A549 treated with DMSO at 1 μM for 4 hours (cell line): ENCODE measurements around the gene SYDE1. TPM values are rescaled to one million over a fixed set of nuclear protein-coding genes. Genes with fewer than 3 reads are reported as not detected.

ENCODE experiments used
- total RNA-seq: library from RNA; stranded (reverse); fragments of 200-300 nt; extraction: Qiagen RNA extraction; gene quantifications from 5 replicates; pipeline ENCODE4 v1.2.3, GENCODE V29; 2022; ENCODE audit warnings: low read depth

The SYDE1 gene
- 13.7 to 16.3 TPM (median 14.5 TPM) in 5 replicates for total RNA-seq

GRCh38 chr19:15107061-15108010 is at the start of gene SYDE1:
Gene SYDE1 (plus strand): TSS chr19:15107401. CDS start chr19:15107434, 33 bp downstream.

GRCh38 chr19:15081911-15082310 is 25.3 kb upstream of the SYDE1 start, which contains the start of gene OR1I1:
Gene OR1I1 (plus strand): TSS chr19:15082211. CDS start chr19:15087066, 4,855 bp downstream.

Other genes with a start within 250 kb of the SYDE1 start
- not detected in 5 replicates for gene OR7A17, start 221.3 kb upstream of the SYDE1 start, total RNA-seq
- not detected in 5 replicates for gene OR7C2, start 165.9 kb upstream of the SYDE1 start, total RNA-seq
- gene SLC1A6, start 127.5 kb upstream of the SYDE1 start, total RNA-seq = not detected in 5 replicates
- gene CASP14, start 57.9 kb upstream of the SYDE1 start, total RNA-seq = not detected in 5 replicates
- gene OR1I1, start 25.2 kb upstream of the SYDE1 start, total RNA-seq = not detected in 5 replicates
- gene NOTCH3, start 93.6 kb downstream of the SYDE1 start, total RNA-seq = 7.9 to 10.2 TPM (median 9.9 TPM) in 5 replicates
- gene EPHX3, start 125.0 kb downstream of the SYDE1 start, total RNA-seq = 0.05 to 0.10 TPM in 2 of 5 replicates, not detected in the others
- 24.2 to 33.9 TPM (median 29.9 TPM) in 5 replicates for gene BRD4, start 225.1 kb downstream of the SYDE1 start, total RNA-seq